NCI-H1092 treated with DMSO at 0.1 percent for 48 hours (cell line): Measurements from ENCODE around the gene ACVRL1.

Experiments used
- DNase-seq: peaks from one replicate; lab custom pipeline; 2025; lab: John Stamatoyannopoulos, UW

The ACVRL1 gene

DNA sequence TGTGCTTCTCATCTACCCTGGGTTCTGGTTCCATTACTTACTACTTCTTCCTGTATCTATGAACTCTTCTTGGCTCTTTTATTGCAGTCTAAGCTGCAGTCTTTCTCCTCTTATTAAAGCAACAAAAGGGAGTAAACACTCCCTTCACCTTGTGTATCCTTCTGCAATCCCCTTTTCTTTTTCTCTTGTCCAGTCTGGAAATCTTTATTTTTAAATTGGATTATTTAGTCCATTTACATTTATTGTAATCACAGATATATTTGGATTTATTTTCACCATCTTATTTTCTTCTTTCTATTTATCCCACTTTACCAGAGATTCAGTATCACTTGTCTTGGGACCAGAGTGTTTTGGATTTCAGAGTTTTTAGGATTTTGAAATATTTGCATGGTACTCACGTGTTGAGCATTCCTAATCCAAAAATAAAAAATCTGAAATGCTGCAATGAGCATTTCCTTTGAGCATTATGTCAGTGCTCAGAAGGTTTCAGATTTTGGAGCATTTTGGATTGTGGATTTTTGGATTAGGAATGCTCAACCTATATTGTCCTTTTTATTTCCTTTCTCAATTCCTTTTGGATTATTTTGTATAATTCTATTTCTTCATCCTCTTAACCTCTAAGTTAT, 37.4 kb downstream of the ACVRL1 start:
- DNase-seq = no peak

DNA sequence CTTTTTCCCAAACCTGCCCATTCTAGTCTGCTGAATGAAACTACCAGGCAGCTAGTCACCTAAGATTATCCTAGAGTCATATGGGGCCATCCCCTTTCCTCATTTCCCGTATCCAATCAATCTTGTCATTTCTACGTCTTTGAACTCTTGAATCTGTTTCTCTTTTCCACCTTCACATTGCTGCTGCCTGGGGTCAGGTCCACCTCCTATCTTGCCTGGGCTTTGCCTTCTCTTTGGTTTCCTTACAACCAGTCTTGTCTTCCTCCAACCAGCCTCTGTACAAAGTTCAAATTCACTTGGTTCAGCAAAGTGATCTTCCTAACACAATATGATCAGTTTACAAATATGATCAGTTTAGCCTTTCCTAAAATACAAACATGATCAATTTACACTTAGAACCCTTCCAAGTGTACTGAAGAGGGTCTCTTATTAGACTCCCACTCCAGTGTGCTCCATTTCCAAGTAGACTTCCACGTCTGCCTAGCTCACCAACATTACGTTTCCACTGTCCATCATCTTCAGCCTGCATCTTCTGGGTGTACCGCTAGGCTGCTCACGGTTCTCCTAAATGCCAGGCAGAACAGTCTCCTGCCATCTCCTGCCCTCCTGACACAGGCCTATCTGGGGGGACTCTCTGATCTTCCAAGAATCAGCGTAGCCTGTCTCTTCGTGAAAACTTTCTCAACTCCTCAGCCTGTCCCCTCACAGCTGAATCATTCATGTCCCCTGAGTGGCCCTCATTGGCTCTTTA, 40.1 kb downstream of the ACVRL1 start:
- no peak for DNase-seq

- DNase-seq = no peak
Observed at GRCh38 chr12:51948066-51948465, 40.8 kb downstream of the ACVRL1 start.

- no peak for DNase-seq
Observed at GRCh38 chr12:51949342-51950030, 42.2 kb downstream of the ACVRL1 start.

GRCh38 chr12:51950682-51951198, 43.4 kb downstream of the ACVRL1 start:
- no peak for DNase-seq

- DNase-seq = peak; percentile 82
Observed at GRCh38 chr12:51951199-51951842, 44.0 kb downstream of the ACVRL1 start, which contains the start of gene ACVR1B. Gene ACVR1B, plus strand, starts transcription at chr12:51951699. Its CDS starts 45 bp downstream, at chr12:51951744.

- no peak for DNase-seq
Observed at GRCh38 chr12:51951843-51952722, 44.8 kb downstream of the ACVRL1 start.

- no peak for DNase-seq
Observed at GRCh38 chr12:51953089-51953488, 45.8 kb downstream of the ACVRL1 start.

DNA sequence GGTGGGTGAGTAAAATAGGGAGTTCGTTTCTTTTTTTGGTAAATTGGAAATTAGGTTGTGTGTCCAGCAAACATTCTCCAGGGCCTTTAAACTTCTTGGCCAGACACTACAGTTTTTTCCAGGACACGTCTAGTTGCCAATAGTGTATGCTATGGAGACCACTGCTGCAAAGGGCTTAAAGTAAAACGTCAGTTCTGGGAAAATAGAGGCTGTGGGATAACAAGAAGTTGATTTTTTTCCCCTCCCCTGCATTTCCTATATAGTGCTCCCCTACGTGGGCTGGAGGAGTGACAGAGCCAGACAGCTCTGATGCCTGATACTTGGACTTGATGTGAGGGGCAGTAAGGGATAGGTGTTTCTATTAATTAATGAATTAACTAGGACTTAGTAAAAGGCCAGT, 46.6 kb downstream of the ACVRL1 start:
- no peak for DNase-seq

- DNase-seq = no peak
Observed at GRCh38 chr12:51954561-51955361, 47.5 kb downstream of the ACVRL1 start.

DNA sequence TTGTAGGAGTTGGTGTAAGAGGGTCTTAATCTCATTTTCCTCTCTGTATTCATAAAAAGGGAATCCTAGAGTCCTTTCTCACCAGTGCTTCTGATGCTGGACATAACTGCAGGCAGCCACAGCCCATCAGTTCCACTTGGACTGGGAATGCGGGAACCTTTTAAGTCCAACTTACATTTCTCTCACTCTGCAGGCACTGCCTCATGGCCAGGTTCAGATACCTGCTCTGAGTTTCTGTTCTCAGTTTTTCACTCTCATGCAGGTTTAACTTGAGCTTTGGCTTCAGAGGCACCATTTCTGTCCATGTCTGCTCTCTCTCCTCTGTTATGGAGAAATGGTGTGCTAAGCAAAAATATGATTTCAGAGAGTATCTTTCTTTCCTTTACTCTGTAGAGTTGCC, 48.4 kb downstream of the ACVRL1 start:
- DNase-seq = no peak

DNA sequence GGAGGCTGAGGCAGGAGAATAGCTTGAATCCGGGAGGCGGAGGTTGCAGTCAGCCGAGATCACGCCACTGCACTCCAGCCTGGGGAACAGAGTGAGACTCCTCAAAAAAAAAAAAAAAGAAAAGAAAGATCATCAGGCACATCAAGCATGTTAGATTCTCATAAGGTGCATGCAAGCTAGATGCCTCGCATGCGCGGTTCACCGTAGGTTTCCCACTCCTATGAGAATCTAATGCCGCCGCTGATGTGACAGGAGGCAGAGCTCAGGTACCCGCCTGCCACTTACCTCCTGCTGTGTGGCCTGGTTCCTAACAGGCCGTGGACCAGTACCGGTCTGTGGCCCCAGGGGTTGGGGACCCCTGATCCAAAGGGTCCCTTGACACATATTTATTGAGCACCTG, 51.2 kb downstream of the ACVRL1 start:
- DNase-seq = no peak

DNA sequence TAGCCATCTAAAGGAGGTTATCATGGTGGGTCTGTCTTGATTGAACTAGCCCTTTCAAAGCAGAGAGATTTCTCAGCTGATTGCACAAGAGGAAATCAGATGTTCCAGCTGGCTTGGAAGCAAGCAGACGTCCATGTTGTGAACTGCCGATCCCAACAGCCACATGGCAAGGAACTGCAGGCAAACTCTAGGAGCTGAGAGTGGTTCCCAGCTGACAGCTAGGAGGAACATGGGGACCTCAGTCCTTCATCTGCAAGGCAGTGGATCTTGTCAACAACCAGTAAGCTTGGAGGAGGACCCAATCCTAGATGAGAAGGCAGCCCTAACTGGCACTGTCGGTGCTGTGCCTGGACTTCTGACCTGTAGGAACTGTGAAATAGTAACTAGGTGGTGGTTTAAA, 51.9 kb downstream of the ACVRL1 start:
- no peak for DNase-seq

GRCh38 chr12:51959921-51960320, 52.6 kb downstream of the ACVRL1 start:
- no peak for DNase-seq

DNA sequence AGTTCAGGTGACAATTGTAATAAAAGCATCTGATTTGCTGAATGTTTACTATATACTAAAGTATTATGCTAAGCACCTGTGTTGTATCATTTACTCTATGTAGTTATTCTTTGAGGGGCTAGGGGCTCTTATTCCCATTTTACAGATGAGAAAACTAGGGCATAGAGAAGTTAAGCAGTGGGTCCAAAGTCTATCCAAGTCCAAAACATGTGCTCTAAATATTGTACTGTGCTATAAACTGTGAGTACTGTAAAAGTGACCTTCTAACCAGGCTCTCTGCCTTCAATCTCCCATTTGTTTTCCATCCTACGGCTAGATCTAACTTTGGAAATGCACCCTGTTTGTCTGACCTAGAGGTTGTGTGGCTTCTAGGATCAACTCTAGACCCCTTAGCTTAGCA, 53.2 kb downstream of the ACVRL1 start:
- DNase-seq = no peak

DNA sequence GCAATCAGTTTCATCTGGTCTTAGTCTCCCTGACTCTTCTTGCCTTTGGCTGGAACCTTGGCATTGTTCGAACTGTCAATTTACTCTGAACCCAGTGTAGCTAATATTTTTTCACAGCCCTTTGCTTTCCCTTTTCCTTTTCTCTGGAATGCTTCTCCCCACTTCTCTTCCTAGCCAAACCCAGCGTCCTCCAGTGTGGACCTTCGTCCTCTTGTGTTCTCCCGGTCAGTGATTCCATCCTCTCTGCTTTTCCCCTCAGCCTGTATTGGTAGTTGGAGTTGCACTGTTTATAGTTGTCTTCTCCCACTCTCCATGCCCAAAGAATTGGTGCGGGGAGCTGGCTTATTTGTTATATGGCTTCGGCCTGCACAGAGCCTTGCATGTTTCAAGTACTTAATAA, 53.6 kb downstream of the ACVRL1 start:
- no peak for DNase-seq

- no peak for DNase-seq
Observed at GRCh38 chr12:51961834-51962233, 54.5 kb downstream of the ACVRL1 start.

DNA sequence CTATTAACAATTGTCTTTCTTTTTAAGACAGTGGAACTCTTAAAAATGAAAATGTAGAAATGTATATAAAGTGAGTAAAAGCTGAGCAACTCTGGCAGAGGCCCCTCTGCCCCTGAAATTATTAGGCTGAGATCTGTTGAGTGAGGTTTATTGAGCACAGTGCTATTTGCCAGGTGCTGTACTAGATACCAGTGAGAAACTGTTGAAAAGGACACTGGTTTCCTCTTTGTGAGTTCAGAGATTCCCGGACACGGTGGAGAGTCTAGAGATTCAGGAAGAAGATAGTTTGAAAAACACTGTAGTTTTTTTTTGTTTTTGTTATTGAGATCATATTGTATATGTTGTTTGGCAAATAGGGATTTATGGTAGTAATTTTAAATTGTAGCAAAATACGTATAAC, 55.4 kb downstream of the ACVRL1 start:
- DNase-seq = no peak

DNA sequence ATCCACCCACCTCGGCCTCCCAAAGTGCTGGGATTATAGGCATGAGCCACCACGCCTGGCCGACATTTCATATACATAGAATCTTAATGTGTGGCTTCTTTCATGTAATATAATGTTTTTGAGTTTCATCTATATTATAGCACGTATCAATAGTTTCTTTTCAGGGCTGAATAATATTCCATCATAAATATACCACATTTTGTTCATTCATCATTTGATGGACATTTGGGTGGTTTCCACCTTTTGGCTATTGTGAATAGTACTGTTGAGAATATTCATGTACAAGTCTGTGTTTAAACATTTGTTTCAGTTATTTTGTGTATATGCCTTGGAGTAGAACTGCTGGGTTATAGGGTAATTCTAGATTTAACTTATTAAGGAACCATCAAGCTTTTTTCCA, 56.2 kb downstream of the ACVRL1 start:
- no peak for DNase-seq

DNA sequence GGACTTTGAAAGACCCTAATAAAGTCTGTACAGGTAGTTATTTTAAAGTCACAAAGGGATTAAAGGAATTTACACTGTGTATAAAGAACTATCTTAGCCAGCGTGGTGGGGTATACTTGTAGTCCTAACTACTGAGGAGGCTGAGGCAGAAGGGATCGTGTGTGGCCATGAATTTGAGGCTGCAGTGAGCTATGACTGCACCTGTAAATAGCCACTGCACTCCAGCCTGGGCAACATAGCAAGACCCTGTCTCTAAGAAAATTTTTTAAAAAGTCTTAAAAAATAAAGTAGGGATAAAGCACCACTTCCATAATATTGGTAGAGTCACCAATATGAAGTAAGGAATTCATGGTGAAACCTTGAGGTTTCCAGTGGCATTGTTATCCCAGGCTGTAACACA, 62.3 kb downstream of the ACVRL1 start:
- DNase-seq = no peak
